SKM-1 (cell line): Measurements from ENCODE around the gene C12orf57.

ENCODE experiments used
- DNase-seq: peaks from one replicate; lab custom pipeline; 2025; ENCODE audit not compliant: unreplicated experiment; lab: John Stamatoyannopoulos, UW

C12orf57 gene

GRCh38 chr12:6917491-6918231 lies 26.2 kb upstream of the C12orf57 start:
- no peak for DNase-seq

GRCh38 chr12:6919588-6919987 lies 24.2 kb upstream of the C12orf57 start:
- DNase-seq, result no peak

DNA sequence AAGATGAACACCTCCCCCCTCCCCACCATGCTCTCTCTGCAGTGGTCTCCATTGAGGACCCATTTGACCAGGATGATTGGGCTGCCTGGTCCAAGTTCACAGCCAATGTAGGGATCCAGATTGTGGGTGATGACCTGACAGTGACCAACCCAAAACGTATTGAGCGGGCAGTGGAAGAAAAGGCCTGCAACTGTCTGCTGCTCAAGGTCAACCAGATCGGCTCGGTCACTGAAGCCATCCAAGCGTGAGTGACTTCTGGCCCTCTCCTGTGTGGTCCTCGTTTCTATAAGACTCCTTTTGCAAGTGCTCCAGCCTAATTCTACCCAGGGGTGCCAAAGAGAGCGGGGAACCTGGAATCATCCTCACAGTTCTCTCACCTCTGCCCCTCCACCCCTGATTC lies 22.3 kb upstream of the C12orf57 start:
- DNase-seq, result no peak

DNA sequence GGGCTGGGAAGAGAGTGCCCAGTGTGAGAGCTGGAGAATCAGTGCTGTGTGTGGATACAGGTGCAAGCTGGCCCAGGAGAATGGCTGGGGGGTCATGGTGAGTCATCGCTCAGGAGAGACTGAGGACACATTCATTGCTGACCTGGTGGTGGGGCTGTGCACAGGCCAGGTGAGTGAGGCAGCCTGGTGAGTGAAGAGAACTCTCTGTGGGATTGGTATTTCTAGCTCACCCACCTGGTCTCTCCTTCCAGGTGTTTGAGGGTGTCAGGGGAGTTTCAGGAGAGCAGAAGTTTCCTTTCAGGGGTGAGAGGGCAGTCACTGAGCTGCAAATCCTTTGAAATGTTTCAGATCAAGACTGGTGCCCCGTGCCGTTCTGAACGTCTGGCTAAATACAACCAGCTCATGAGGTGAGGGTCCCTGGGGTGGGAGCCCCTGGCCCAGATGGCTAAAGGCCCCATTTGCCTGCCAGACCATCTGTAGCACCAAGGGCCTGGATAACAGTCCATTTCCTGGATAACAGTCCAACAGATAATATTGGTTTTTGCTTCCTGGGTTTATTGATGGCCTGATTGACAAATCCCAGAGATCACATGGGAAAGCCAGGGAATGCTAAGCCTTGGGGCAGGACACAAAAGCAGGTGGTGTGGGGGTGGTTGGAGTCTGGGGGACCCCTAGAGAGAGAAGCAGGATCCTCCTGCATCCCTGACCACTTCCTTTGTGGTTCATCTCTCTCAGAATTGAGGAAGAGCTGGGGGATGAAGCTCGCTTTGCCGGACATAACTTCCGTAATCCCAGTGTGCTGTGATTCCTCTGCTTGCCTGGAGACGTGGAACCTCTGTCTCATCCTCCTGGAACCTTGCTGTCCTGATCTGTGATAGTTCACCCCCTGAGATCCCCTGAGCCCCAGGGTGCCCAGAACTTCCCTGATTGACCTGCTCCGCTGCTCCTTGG lies 21.6 kb upstream of the C12orf57 start:
- no peak for DNase-seq

DNA sequence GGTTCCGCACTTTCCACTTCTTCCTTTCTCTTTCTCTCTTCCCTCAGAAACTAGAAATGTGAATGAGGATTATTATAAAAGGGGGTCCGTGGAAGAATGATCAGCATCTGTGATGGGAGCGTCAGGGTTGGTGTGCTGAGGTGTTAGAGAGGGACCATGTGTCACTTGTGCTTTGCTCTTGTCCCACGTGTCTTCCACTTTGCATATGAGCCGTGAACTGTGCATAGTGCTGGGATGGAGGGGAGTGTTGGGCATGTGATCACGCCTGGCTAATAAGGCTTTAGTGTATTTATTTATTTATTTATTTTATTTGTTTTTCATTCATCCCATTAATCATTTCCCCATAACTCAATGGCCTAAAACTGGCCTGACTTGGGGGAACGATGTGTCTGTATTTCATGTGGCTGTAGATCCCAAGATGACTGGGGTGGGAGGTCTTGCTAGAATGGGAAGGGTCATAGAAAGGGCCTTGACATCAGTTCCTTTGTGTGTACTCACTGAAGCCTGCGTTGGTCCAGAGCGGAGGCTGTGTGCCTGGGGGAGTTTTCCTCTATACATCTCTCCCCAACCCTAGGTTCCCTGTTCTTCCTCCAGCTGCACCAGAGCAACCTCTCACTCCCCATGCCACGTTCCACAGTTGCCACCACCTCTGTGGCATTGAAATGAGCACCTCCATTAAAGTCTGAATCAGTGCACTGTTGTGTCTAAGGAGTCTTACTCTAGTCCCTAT lies 20.7 kb upstream of the C12orf57 start:
- DNase-seq, result no peak

DNA sequence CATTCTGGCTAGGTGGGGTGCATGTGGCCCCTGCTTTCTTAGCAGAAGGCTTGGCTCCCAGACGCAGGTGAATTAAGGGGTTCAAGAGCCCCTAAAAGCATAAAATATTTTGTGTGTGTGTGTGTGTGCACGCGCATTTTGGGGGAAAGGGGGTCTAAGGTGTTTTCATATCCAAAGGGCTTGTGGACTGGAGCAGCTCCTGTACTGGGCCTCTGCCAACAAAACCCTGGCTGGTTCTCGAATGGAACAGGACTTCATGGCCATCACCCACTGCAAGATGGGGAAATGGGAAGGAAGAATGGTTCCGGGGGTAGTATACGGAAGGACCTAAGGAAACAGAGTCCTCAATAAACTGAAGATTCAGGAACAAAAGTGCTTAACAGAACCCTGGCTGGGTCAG lies 20.0 kb upstream of the C12orf57 start:
- DNase-seq, result no peak

DNA sequence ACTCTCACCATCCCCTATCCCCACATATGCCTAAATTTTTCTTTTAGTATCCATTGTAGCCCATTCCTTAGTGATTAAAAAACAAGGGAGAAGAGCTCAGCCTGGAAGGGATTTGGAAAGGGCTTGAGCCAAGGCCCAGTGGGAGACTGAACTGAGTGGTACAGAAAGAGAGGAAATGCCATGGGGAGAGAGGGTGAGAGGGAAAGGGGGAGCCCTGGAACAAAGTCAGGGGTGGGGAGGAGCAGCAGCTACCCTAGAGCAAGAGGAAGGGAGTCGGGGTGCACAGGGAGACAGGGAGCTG lies 18.6 kb upstream of the C12orf57 start:
- DNase-seq, result no peak

- no peak for DNase-seq
These were observed 18.1 kb upstream of the C12orf57 start for GRCh38 chr12:6925540-6926279.

DNA sequence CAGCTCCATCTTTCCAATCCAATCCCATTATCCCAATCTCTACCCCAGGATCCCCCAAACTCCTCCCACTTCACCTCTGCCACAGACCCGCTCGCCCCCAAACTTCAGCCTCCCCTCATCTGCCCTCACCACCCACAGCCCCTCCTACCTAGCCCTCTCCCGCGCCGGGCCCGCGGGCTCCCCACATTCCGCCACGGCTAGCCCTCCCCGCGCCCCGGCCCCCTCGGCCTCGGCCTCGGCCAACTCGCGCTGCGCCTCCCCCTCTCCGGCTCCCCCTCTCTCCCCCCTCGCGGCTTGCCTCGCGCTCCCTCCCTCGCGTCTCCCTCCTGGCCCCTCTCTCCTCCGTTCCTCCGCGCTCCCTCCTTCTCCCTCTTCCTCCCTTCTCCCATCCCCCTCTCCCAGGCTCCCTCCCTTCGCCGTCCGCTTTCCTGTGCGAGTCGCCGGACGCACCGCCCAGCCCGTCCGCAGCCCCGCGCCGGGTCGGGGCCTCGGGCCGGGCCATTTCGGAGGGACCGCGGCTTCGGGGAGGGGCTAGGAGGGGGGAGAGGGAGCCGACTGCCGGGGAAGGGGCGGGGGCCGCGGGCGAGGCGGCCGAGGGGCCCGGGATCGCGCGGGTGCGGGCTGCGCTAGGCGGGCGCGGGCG lies 16.3 kb upstream of the C12orf57 start, which contains the start of gene ATN1:
ATN1 (plus strand) TSS at position 581 of the 643 bp plus-strand sequence. CDS start 6,043 bp downstream, outside the sequence.
- DNase-seq, result no peak

GRCh38 chr12:6928022-6928702 lies 15.7 kb upstream of the C12orf57 start:
- no peak for DNase-seq

GRCh38 chr12:6928703-6929407 lies 15.0 kb upstream of the C12orf57 start:
- no peak for DNase-seq

- no peak for DNase-seq
These were observed 14.1 kb upstream of the C12orf57 start for GRCh38 chr12:6929466-6930452.

- DNase-seq, result no peak
These were observed 11.1 kb upstream of the C12orf57 start for GRCh38 chr12:6932766-6933165.

DNA sequence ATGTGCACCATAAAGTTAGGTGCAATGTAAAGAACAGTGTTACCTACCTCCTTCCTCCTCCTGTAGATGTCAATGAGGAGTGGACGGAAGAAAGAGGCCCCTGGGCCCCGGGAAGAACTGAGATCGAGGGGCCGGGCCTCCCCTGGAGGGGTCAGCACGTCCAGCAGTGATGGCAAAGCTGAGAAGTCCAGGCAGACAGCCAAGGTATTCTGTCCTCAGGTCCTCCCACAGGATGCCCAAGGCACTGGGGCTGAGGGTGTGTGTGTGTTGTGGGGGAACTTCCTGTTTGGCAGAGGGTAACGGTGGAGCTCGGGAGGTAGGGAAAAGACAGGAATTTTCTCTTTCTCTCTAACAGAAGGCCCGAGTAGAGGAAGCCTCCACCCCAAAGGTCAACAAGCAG lies 9.7 kb upstream of the C12orf57 start:
- DNase-seq, result no peak

- DNase-seq, result no peak
These were observed 8.2 kb upstream of the C12orf57 start for GRCh38 chr12:6935371-6936193.

DNA sequence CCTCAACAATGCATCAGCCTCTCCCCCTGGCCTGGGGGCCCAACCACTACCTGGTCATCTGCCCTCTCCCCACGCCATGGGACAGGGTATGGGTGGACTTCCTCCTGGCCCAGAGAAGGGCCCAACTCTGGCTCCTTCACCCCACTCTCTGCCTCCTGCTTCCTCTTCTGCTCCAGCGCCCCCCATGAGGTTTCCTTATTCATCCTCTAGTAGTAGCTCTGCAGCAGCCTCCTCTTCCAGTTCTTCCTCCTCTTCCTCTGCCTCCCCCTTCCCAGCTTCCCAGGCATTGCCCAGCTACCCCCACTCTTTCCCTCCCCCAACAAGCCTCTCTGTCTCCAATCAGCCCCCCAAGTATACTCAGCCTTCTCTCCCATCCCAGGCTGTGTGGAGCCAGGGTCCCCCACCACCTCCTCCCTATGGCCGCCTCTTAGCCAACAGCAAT lies 7.6 kb upstream of the C12orf57 start:
- DNase-seq, result no peak
